MM.1S (cell line): ENCODE data around the gene SUPT6H.

Source experiments
- EZH2 ChIP-seq: fragments of 300-600 bp; sonication (generic); optimal IDR thresholded peaks from 2 replicates; pipeline ENCODE3; 2017; ENCODE audit warnings: low read depth, mild to moderate bottlenecking, antibody characterized with exemption, low read length, mixed read lengths
- EZH2phosphoT487 ChIP-seq: fragments of 300-600 bp; sonication (generic); IDR thresholded peaks from 2 replicates; pipeline ENCODE4 v1.6.1; 2018; ENCODE audit warnings: antibody characterized with exemption, low read length
- TF ChIP-seq, protein P1 (sequence below): fragments of 300-600 bp; sonication (generic); IDR thresholded peaks from 2 replicates; pipeline ENCODE4 v1.5.1; 2016; ENCODE audit warnings: antibody characterized with exemption, low read length, mixed read lengths

DNA sequence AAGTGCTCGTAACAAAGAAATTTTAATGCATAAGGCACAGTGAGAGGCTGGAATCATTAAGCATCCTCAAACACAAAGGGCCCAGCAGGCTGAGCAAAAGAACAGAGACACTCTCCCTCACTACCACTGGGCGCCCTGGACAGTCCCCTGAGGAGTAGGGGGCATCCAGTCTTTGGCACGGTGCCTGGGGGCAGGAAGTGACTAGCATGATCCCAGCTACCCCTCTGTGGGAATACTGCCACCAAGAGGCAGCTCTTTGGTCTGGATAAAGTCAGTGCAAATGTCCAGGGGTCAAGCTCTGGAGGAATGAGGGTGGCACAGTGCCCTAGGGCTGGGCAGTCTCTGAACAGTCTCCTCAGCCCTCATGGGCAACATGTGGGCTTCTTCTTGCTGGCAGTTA lies 52.3 kb downstream of the SUPT6H start:
- TF ChIP-seq, protein P1, sequence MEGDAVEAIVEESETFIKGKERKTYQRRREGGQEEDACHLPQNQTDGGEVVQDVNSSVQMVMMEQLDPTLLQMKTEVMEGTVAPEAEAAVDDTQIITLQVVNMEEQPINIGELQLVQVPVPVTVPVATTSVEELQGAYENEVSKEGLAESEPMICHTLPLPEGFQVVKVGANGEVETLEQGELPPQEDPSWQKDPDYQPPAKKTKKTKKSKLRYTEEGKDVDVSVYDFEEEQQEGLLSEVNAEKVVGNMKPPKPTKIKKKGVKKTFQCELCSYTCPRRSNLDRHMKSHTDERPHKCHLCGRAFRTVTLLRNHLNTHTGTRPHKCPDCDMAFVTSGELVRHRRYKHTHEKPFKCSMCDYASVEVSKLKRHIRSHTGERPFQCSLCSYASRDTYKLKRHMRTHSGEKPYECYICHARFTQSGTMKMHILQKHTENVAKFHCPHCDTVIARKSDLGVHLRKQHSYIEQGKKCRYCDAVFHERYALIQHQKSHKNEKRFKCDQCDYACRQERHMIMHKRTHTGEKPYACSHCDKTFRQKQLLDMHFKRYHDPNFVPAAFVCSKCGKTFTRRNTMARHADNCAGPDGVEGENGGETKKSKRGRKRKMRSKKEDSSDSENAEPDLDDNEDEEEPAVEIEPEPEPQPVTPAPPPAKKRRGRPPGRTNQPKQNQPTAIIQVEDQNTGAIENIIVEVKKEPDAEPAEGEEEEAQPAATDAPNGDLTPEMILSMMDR: no peak
- TF ChIP-seq EZH2 (no peak), EZH2phosphoT487 (no peak)
